Fibroblast of pulmonary artery (primary cell): ENCODE data around the gene ARL11.
"Not testable (repeated sequence)": the region's sequence is repeated elsewhere in the genome, so short reads cannot be mapped to it uniquely, and the experiment has no call there.

Experiments used
- DNase-seq: peaks from one replicate; pipeline ENCODE4 v3.0.0-alpha.2; 2010; ENCODE audit warnings: low read depth
- H3K4me3 ChIP-seq: replicated peaks from 2 replicates; pipeline ENCODE4 v1.5.1; 2011; ENCODE audit warnings: low read depth, mild to moderate bottlenecking, control low read depth, low read length, moderate library complexity
- TF ChIP-seq, protein P1 (sequence below): IDR thresholded peaks from 2 replicates; pipeline ENCODE4 v1.5.1; 2011; ENCODE audit warnings: mild to moderate bottlenecking, control low read depth, low read length, inconsistent platforms; ENCODE audit errors: missing control alignments

The ARL11 gene

DNA sequence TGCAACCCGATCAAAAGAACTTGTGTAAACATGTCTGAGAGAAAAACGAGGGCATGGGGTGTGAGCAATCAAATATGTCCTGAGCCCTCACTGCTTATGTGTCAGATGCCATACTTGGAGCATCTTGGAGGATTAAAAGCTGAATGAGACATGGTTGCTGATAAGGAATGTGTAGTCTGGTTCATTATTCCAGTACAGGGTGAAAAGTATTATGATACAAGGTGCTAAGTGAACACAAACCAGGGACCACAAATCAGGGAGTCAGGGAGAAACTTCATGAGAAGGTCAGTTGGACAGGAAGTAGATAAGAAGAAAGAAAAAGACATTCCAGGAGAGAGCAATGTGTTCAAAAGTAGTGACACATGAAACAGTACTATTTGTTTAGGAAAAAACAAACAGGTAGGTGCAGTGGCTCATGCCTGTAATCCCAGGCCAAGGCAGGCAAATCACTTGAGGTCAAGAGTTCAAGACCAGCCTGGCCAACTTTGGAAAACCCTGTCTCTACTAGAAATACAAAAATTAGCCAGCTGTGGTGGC, 40.9 kb upstream of the ARL11 start:
- no peak for DNase-seq
- H3K4me3 ChIP-seq = no peak overlapping the region
- TF ChIP-seq, protein P1, sequence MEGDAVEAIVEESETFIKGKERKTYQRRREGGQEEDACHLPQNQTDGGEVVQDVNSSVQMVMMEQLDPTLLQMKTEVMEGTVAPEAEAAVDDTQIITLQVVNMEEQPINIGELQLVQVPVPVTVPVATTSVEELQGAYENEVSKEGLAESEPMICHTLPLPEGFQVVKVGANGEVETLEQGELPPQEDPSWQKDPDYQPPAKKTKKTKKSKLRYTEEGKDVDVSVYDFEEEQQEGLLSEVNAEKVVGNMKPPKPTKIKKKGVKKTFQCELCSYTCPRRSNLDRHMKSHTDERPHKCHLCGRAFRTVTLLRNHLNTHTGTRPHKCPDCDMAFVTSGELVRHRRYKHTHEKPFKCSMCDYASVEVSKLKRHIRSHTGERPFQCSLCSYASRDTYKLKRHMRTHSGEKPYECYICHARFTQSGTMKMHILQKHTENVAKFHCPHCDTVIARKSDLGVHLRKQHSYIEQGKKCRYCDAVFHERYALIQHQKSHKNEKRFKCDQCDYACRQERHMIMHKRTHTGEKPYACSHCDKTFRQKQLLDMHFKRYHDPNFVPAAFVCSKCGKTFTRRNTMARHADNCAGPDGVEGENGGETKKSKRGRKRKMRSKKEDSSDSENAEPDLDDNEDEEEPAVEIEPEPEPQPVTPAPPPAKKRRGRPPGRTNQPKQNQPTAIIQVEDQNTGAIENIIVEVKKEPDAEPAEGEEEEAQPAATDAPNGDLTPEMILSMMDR = no peak

DNA sequence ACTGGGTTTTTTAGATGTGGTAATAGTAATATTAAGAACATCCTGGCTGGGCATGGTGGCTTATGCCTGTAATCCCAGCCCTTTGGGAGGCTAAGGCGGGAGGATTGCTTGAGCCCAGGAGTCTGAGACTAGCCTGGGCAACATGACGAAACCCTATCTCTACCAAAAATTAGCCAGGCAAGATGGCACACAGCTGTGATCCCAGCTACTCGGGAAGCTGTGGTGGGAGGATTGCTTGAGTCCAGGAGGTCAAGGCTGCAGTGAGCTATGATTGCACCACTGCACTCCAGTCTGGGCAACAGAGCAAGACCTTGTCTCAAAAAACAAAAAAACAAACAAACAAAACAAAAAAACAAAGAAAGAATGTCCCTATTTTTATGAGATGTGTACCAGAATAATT, 37.6 kb upstream of the ARL11 start:
- not testable (repeated sequence) for DNase-seq, H3K4me3 ChIP-seq

DNA sequence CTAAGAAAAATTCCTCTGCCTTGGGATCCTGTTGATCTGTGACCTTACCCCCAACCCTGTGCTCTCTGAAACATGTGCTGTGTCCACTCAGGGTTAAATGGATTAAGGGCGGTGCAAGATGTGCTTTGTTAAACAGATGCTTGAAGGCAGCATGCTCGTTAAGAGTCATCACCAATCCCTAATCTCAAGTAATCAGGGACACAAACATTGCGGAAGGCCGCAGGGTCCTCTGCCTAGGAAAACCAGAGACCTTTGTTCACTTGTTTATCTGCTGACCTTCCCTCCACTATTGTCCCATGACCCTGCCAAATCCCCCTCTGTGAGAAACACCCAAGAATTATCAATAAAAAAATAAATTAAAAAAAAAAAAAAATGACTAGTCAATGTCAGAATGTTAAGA, 34.4 kb upstream of the ARL11 start:
- not testable (repeated sequence) for DNase-seq, H3K4me3 ChIP-seq

DNA sequence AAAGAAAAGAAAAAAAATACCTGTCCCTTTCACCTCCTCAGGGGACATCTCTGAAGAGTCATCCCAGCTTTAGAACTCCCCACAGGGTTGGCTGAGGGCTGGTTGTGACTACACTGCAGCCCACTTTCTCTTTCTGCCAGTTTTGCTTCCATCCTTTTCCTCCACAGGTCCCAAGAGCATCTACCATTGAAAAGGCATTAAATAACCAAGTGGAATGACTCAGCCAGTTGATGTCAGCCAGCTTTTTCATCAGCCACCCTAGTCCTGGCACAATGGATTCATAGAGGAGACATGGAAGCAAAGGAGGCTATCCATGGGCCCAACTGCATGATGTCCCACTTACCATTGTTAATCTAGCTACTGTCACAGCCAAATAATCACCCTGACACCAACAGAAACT, 33.7 kb upstream of the ARL11 start:
- TF ChIP-seq, protein P1 = no peak
- no peak for DNase-seq
- H3K4me3 ChIP-seq = no peak overlapping the region

DNA sequence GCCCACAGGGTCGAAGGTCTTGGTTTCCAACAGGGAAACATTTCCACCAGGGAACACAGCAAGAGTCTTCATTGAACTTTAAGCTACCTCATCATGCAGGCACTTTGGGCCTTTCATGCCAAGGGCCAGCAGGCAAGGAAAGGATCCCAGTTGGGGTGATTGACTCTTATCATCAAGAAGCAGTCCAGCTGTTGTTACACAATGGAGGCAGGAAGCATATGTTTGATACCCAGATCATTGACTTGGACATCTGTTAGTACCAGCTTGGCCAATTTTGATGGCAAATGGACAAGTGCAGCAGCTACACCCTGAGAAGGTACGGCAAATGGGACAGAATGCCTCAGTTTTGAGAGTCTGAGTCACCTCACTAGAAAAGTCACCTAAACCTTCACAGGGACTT, 32.1 kb upstream of the ARL11 start:
- TF ChIP-seq, protein P1 = no peak
- DNase-seq = no peak
- no peak overlapping the region for H3K4me3 ChIP-seq

DNA sequence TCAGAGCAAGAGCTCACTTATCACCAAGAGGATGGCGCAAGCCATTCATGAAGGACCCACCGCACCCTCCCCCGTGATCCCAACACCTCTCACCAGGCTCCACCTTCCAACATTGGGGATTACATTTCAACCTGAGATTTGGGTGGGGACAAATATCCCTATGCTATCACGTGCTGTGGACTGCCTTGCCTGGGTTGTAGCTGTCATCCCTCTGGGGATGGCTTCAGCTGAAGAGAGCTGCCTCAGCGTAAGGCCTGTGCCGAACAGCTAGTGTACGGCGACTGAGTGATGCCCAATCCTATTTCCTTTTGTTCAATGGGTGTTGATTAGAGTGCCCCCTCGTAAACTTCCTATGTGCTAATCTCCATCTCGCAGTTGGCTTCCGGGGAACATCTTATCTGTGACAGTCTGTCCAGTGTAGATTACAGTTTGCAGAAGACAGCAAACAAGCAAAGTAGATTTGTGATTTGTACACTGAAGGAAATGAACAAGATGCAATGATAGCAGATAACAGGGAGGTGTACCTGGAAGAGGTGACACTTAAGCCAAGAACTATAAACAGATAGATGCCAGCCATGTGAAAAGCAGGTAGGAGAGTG, 31.2 kb upstream of the ARL11 start:
- TF ChIP-seq, protein P1 = no peak
- no peak for DNase-seq
- H3K4me3 ChIP-seq = no peak overlapping the region

DNA sequence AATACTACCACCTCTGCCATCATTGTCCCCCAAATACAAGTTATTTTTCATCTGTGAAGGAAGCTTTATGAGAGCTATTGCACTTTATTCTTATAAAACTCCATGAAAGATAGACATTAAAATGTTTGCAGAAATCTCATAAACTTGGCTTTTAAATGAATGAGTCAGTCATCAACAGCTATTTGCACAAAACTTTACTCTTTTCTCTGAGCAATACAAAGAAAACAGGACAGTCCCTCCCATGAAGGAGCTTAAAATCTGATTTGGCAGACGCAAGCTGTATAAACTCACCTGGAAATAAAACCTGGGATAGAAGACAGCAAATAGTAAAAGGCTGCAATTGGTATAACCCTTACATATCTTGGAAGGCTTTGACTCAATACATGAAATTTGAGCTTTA, 26.3 kb upstream of the ARL11 start:
- TF ChIP-seq, protein P1 = no peak
- DNase-seq = no peak
- no peak overlapping the region for H3K4me3 ChIP-seq

DNA sequence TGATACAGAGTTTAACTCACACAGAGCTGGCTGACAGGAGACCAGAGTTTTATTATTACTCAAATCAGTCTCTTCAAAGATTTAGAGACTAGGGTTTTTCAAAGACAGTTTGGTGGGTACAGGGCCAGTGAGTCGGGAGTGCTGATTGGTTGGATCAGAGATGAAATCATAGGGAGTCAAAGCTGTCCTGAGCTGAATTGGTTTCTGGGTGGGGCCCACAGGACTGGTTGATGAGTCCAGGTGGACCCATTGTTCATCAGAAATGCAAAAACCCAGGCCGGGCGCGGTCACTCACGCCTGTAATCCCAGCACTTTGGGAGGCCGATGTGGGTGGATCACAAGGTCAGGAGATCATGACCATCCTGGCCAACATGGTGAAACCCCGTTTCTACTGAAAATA, 25.7 kb upstream of the ARL11 start:
- not testable (repeated sequence) for H3K4me3 ChIP-seq, DNase-seq
